ENCODE data around the gene C2CD3. TPM values are rescaled to one million over a fixed set of nuclear protein-coding genes. Genes with fewer than 3 reads are reported as not detected.

C2CD3 gene
- total and polyA plus RNA-seq, 2 donors = 12.2 to 13.6 TPM

GRCh38 chr11:74023276-74023675, 147.5 kb downstream of the C2CD3 start:
- Histone ChIP-seq H3K27ac (ENCODE audit: low read depth in 1 of 2, low read length in 1 of 2) (no peak overlapping the region), H3K9me3 (ENCODE audit: control insufficient read depth in 2 of 2, insufficient read depth in 1 of 2, low read length in 1 of 2) (no peaks in the 10 kb centered on the region), H3K4me1 (ENCODE audit: control insufficient read depth in 2 of 2, insufficient read depth in 2 of 2, low read length in 2 of 2) (peaks cover 0 to 21% of the 10 kb centered on the region in 2 donors), H3K4me3 (ENCODE audit: low read length in 2 of 2) (no peak overlapping the region), H3K36me3 (ENCODE audit: control insufficient read depth in 2 of 2, insufficient read depth in 2 of 2, low read length in 1 of 2) (peaks cover 5 to 37% of the 10 kb centered on the region in 2 donors), H3K27me3 (ENCODE audit: control insufficient read depth in 2 of 2, insufficient read depth in 1 of 2, low read length in 1 of 2) (no peaks in the 10 kb centered on the region)
- no peak for DNase-seq (ENCODE audit: low read depth in 6 of 9, low spot score in 9 of 9)

DNA sequence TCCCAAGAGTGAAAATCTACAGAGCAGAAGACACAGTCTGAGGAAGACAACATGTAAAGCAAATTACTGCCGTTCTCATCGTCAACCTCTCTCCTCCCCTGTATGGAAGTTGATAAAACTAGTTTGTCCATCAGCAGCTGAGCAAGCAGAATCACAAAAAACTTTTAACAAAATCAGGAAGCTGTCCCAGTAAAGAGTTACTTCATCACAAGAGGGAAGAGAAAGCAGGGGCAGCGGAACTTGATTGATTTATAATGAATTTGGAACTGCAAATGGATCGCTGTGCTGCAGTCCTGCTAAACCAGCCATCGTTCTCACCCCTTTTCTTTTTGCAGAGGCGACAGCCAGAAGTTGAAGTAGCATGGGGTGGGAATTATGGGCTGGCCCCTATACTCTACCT, 148.3 kb downstream of the C2CD3 start:
- H3K4me1 ChIP-seq (ENCODE audit: control insufficient read depth in 2 of 2, insufficient read depth in 2 of 2, low read length in 2 of 2) = peaks cover 0 to 24% of the 10 kb centered on the region in 2 donors
- no peaks in the 10 kb centered on the region for H3K27me3 ChIP-seq (ENCODE audit: control insufficient read depth in 2 of 2, insufficient read depth in 1 of 2, low read length in 1 of 2)
- no peak overlapping the region for H3K4me3 ChIP-seq (ENCODE audit: low read length in 2 of 2)
- no peak for DNase-seq (ENCODE audit: low read depth in 6 of 9, low spot score in 9 of 9)
- peaks cover 10 to 38% of the 10 kb centered on the region in 2 donors for H3K36me3 ChIP-seq (ENCODE audit: control insufficient read depth in 2 of 2, insufficient read depth in 2 of 2, low read length in 1 of 2)
- 96% methylated on average over 6 of the region's 6 CpGs for WGBS
- H3K9me3 ChIP-seq (ENCODE audit: control insufficient read depth in 2 of 2, insufficient read depth in 1 of 2, low read length in 1 of 2) = no peaks in the 10 kb centered on the region
- H3K27ac ChIP-seq (ENCODE audit: low read depth in 1 of 2, low read length in 1 of 2) = no peak overlapping the region

- no peak for DNase-seq (ENCODE audit: low read depth in 6 of 9, low spot score in 9 of 9)
- H3K4me3 ChIP-seq (ENCODE audit: low read length in 2 of 2) = no peak overlapping the region
- H3K4me1 ChIP-seq (ENCODE audit: control insufficient read depth in 2 of 2, insufficient read depth in 2 of 2, low read length in 2 of 2) = peaks cover 0 to 24% of the 10 kb centered on the region in 2 donors
- H3K27me3 ChIP-seq (ENCODE audit: control insufficient read depth in 2 of 2, insufficient read depth in 1 of 2, low read length in 1 of 2) = no peaks in the 10 kb centered on the region
- H3K36me3 ChIP-seq (ENCODE audit: control insufficient read depth in 2 of 2, insufficient read depth in 2 of 2, low read length in 1 of 2) = peaks cover 11 to 42% of the 10 kb centered on the region in 2 donors
- peak overlapping the region in 1 of 2 donors; percentile 20 for H3K27ac ChIP-seq (ENCODE audit: low read depth in 1 of 2, low read length in 1 of 2)
- WGBS = 97% methylated on average over 6 of the region's 6 CpGs
- no peaks in the 10 kb centered on the region for H3K9me3 ChIP-seq (ENCODE audit: control insufficient read depth in 2 of 2, insufficient read depth in 1 of 2, low read length in 1 of 2)
These were observed 148.8 kb downstream of the C2CD3 start for GRCh38 chr11:74021998-74022397.

DNA sequence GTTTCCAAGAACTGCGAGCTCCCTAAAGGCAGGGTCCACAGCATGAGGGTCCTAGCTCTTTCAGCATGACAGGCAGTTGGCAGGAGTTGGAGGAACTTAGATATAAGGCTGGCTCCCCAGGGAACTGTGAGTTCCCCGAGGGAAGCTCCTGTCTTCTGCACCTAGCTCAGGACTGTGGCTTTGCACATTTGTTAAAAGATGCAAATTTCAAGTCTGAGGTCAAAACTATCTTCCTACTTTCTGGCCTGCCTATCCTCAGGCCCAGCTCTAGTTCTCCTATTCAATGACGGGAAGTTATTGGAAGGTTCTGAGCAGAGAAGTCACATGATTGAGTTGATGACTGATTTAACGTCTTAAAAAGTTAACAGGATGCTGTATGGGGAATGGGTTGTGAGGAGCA, 150.3 kb downstream of the C2CD3 start:
- H3K36me3 ChIP-seq (ENCODE audit: control insufficient read depth in 2 of 2, insufficient read depth in 2 of 2, low read length in 1 of 2) = peaks cover 17 to 39% of the 10 kb centered on the region in 2 donors
- no peaks in the 10 kb centered on the region for H3K9me3 ChIP-seq (ENCODE audit: control insufficient read depth in 2 of 2, insufficient read depth in 1 of 2, low read length in 1 of 2)
- no peak overlapping the region for H3K27ac ChIP-seq (ENCODE audit: low read depth in 1 of 2, low read length in 1 of 2)
- H3K4me3 ChIP-seq (ENCODE audit: low read length in 2 of 2) = no peak overlapping the region
- 89% methylated on average over 4 of the region's 4 CpGs for WGBS
- H3K27me3 ChIP-seq (ENCODE audit: control insufficient read depth in 2 of 2, insufficient read depth in 1 of 2, low read length in 1 of 2) = no peaks in the 10 kb centered on the region
- peaks cover 0 to 24% of the 10 kb centered on the region in 2 donors for H3K4me1 ChIP-seq (ENCODE audit: control insufficient read depth in 2 of 2, insufficient read depth in 2 of 2, low read length in 2 of 2)
- DNase-seq (ENCODE audit: low read depth in 6 of 9, low spot score in 9 of 9) = no peak

- no peaks in the 10 kb centered on the region for H3K9me3 ChIP-seq (ENCODE audit: control insufficient read depth in 2 of 2, insufficient read depth in 1 of 2, low read length in 1 of 2)
- peaks cover 2 to 27% of the 10 kb centered on the region in 2 donors for H3K4me1 ChIP-seq (ENCODE audit: control insufficient read depth in 2 of 2, insufficient read depth in 2 of 2, low read length in 2 of 2)
- H3K27me3 ChIP-seq (ENCODE audit: control insufficient read depth in 2 of 2, insufficient read depth in 1 of 2, low read length in 1 of 2) = no peaks in the 10 kb centered on the region
- peak overlapping the region; percentile 17 to 46 for H3K27ac ChIP-seq (ENCODE audit: low read depth in 1 of 2, low read length in 1 of 2)
- H3K36me3 ChIP-seq (ENCODE audit: control insufficient read depth in 2 of 2, insufficient read depth in 2 of 2, low read length in 1 of 2) = peaks cover 20 to 39% of the 10 kb centered on the region in 2 donors
- WGBS = 84% methylated on average over 4 of the region's 4 CpGs
- no peak overlapping the region for H3K4me3 ChIP-seq (ENCODE audit: low read length in 2 of 2)
- DNase-seq (ENCODE audit: low read depth in 6 of 9, low spot score in 9 of 9) = no peak
These were observed 150.9 kb downstream of the C2CD3 start for GRCh38 chr11:74019860-74020259.

DNA sequence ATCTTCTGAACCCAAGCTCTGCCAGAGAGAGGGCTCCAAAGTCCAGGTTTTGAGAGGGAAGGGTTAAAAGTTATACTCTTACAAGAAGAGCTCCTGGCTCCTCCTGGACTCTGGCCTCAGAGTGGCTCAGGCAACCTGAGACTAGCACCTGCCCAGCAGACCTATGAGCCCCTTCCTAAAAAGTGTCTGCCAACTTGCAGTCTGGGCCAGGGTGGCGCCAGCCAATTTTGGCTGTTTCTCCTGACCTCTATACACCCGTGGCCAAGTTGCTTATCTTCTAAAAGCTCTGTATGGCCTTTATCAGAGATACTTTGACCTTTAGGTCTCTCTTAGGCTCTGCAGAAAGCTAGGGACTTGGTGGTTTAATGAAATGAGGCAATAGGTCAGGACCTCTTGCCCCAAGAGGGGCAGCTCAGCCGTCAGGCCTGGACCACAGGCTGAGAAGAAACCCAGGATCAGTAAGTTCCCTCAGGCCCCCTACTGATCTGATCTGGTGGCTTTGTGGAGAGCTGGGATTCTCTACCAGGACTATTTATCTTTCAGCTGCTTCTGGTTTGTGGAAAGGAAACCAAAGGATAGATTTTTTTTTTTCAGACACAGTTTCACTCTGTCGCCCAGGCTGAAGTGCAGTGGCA, 151.6 kb downstream of the C2CD3 start:
- DNase-seq (ENCODE audit: low read depth in 6 of 9, low spot score in 9 of 9) = no peak
- no peak overlapping the region for H3K4me3 ChIP-seq (ENCODE audit: low read length in 2 of 2)
- H3K36me3 ChIP-seq (ENCODE audit: control insufficient read depth in 2 of 2, insufficient read depth in 2 of 2, low read length in 1 of 2) = peaks cover 24 to 42% of the 10 kb centered on the region in 2 donors
- no peaks in the 10 kb centered on the region for H3K27me3 ChIP-seq (ENCODE audit: control insufficient read depth in 2 of 2, insufficient read depth in 1 of 2, low read length in 1 of 2)
- no peaks in the 10 kb centered on the region for H3K9me3 ChIP-seq (ENCODE audit: control insufficient read depth in 2 of 2, insufficient read depth in 1 of 2, low read length in 1 of 2)
- H3K27ac ChIP-seq (ENCODE audit: low read depth in 1 of 2, low read length in 1 of 2) = peak overlapping the region; percentile 17 to 19
- H3K4me1 ChIP-seq (ENCODE audit: control insufficient read depth in 2 of 2, insufficient read depth in 2 of 2, low read length in 2 of 2) = peaks cover 2 to 32% of the 10 kb centered on the region in 2 donors
- WGBS = 94% methylated on average over 4 of the region's 4 CpGs

DNA sequence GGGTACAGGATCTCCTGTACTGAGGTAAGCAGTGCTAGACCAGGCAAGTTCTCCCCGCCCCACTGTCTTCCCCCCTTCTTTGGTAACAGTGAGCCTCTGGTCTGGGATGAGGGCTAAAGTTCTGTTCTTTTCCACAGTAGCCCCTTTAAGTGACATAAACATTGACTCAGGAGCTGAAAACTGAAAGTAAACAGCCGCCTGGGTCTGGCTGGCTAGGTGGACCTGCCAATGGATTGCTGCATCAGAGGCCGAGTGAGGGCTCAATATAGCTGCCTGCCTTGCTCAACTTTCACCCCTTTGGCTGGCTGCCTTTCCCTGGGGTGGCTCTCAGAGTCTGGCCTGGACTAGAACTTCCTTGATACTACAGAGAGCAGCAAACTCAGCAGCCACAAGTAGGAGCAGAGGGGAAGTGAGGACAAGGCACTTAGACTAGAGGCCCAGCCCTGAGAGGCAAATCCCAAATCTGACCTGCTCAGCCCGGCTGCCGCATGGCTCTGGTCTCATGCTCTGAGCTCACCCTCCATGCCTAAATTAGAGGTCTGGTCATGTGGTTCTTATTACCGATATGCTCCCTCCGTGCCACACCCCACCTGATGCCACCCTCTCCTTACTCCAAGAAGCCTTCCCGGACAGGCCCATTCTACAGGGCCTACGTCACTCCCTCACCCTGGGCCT, 152.3 kb downstream of the C2CD3 start:
- Histone ChIP-seq H3K27ac (ENCODE audit: low read depth in 1 of 2, low read length in 1 of 2) (peak overlapping the region; percentile 5 to 26), H3K4me1 (ENCODE audit: control insufficient read depth in 2 of 2, insufficient read depth in 2 of 2, low read length in 2 of 2) (peaks cover 2 to 32% of the 10 kb centered on the region in 2 donors), H3K36me3 (ENCODE audit: control insufficient read depth in 2 of 2, insufficient read depth in 2 of 2, low read length in 1 of 2) (peaks cover 26 to 48% of the 10 kb centered on the region in 2 donors), H3K27me3 (ENCODE audit: control insufficient read depth in 2 of 2, insufficient read depth in 1 of 2, low read length in 1 of 2) (no peaks in the 10 kb centered on the region), H3K9me3 (ENCODE audit: control insufficient read depth in 2 of 2, insufficient read depth in 1 of 2, low read length in 1 of 2) (no peaks in the 10 kb centered on the region), H3K4me3 (ENCODE audit: low read length in 2 of 2) (no peak overlapping the region)
- DNase-seq (ENCODE audit: low read depth in 6 of 9, low spot score in 9 of 9) = no peak
- WGBS = 93% methylated on average over 9 of the region's 9 CpGs

DNA sequence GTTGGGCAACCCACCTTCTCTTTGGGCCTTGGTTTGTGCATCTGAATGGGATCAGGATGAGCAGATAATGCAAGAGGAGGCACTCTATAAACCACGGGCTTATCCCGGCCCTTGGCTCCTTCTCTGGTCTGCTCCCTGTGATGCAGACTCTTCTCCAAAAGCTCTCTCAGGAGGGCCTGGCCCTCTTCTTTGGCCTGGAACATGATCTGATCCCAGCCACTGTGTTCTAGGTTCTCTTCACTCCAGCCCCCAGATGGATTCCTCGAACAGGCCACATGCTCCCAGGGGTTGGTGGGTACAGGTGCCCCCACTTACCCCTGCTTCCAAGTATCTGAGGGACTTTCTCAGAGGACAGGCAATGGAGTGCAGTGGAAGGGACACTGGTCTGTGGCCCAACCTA, 153.2 kb downstream of the C2CD3 start:
- DNase-seq (ENCODE audit: low read depth in 6 of 9, low spot score in 9 of 9) = no peak
- WGBS = 99% methylated on average over 3 of the region's 3 CpGs
- Histone ChIP-seq H3K4me3 (ENCODE audit: low read length in 2 of 2) (no peak overlapping the region), H3K9me3 (ENCODE audit: control insufficient read depth in 2 of 2, insufficient read depth in 1 of 2, low read length in 1 of 2) (no peaks in the 10 kb centered on the region), H3K36me3 (ENCODE audit: control insufficient read depth in 2 of 2, insufficient read depth in 2 of 2, low read length in 1 of 2) (peaks cover 33 to 46% of the 10 kb centered on the region in 2 donors), H3K27me3 (ENCODE audit: control insufficient read depth in 2 of 2, insufficient read depth in 1 of 2, low read length in 1 of 2) (no peaks in the 10 kb centered on the region), H3K4me1 (ENCODE audit: control insufficient read depth in 2 of 2, insufficient read depth in 2 of 2, low read length in 2 of 2) (peaks cover 2 to 32% of the 10 kb centered on the region in 2 donors), H3K27ac (ENCODE audit: low read depth in 1 of 2, low read length in 1 of 2) (no peak overlapping the region)

DNA sequence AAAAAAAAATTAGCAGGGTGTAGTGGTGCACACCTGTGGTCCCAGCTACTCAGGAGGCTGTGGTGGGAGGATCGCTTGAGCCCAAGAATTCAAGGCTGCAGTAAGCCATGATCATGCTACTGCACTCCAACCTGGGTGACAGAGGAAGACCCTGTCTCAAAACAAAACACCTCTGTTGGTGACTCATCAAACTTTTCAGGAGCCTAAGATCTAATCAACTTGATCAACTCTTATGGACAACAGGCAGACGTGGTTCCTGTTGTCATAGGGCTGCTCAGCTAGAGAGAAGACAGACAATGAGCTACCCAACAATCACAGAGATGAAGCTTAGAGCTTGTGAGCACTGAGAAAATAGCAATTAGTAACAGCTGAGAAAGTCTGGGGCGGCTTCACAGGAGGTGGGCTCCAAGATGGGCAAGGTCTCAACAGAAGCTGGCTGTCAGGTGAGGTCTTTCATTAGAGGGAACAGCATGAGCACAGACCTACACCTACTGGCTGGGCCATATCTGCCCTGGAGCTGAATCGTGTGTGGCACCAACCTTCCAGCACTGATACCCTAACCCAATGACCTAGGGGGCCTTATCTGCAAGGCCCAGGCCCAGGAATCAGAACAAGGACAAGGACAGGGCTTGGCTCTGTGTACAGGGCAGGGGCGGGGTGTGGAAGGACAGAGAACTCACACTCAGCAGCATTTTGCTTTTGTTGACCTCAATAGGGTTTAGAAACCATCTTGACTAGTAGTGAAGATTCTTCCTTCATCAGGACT, 154.7 kb downstream of the C2CD3 start:
- DNase-seq (ENCODE audit: low read depth in 6 of 9, low spot score in 9 of 9) = no peak
- H3K4me3 ChIP-seq (ENCODE audit: low read length in 2 of 2) = no peak overlapping the region
- no peak overlapping the region for H3K27ac ChIP-seq (ENCODE audit: low read depth in 1 of 2, low read length in 1 of 2)
- H3K36me3 ChIP-seq (ENCODE audit: control insufficient read depth in 2 of 2, insufficient read depth in 2 of 2, low read length in 1 of 2) = peaks cover 33 to 50% of the 10 kb centered on the region in 2 donors
- WGBS = 97% methylated on average over 5 of the region's 5 CpGs
- peaks cover 2 to 40% of the 10 kb centered on the region in 2 donors for H3K4me1 ChIP-seq (ENCODE audit: control insufficient read depth in 2 of 2, insufficient read depth in 2 of 2, low read length in 2 of 2)
- H3K9me3 ChIP-seq (ENCODE audit: control insufficient read depth in 2 of 2, insufficient read depth in 1 of 2, low read length in 1 of 2) = no peaks in the 10 kb centered on the region
- H3K27me3 ChIP-seq (ENCODE audit: control insufficient read depth in 2 of 2, insufficient read depth in 1 of 2, low read length in 1 of 2) = no peaks in the 10 kb centered on the region
